Measurements from ENCODE around the gene PTPRE.

PTPRE gene

DNA sequence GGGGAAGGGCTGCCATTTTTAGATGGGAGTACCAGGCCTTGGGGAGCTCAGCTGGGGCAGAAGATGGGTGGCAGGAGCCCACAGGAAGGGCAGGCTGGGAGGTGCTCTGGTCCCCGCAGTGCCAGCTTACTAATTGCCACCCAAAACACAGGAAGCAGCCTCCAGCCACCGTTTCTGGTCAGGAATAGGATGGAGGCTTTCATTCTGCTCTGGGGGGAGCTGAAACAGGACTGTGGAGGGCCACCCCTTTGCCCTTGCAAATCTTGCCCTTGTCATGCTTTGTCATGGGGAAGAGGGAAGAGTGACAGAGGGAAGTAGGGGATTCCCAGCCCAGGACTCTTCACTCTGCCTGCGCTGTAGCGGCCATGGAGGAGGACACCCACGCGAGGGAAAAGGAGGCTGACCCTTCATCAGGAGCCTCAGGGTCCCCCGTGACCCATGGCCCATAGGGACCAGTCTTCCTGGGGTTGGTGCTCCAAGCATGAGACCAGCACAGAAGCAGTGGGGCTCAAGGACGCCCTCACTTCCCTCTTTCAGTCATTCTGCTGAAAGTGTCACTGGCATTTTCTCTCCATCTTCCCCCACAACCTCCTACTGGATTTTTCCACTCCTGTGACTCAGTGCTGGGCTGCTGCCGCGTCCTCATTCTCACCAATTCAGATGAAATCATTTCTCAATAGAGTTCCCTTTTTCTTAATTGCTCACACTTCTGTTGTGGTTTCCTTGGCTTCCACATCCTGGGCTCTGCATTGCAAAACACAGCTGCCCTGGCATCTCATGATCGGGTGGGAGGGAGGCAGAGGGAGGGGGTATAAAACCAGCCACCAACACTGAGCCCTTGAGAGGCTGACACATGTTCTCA is 157.4 kb downstream of the PTPRE start:
- no peak for DNase-seq

DNA sequence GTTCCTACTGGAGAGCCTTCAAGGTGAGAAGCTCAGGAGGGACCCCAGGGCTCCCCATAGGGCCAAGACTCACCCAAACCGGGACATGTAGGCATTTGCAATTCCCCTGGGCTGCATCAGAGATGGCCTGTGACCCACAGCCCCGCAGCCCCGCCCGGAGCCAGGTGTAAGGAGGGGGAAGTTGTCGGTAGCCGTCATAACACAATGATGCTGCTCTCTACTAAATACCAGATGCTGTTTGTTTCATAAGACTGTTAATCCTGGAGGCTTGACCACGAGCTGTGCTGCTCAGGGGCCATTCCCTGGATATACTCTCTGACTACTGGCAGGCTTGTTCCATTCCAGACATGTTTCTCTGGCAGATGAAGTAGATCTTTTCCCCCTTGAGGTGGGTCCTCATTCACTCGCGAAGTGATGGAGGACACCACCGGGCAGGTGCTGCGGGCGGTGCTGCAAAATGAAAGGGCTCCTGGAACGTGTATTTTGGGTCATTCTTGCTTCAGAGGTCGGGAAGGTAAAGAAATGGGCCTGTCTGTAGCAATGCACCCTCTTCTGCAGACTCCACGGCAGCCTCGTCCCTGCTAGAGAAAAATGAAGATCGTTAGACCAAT is 158.2 kb downstream of the PTPRE start:
- no peak for DNase-seq

DNA sequence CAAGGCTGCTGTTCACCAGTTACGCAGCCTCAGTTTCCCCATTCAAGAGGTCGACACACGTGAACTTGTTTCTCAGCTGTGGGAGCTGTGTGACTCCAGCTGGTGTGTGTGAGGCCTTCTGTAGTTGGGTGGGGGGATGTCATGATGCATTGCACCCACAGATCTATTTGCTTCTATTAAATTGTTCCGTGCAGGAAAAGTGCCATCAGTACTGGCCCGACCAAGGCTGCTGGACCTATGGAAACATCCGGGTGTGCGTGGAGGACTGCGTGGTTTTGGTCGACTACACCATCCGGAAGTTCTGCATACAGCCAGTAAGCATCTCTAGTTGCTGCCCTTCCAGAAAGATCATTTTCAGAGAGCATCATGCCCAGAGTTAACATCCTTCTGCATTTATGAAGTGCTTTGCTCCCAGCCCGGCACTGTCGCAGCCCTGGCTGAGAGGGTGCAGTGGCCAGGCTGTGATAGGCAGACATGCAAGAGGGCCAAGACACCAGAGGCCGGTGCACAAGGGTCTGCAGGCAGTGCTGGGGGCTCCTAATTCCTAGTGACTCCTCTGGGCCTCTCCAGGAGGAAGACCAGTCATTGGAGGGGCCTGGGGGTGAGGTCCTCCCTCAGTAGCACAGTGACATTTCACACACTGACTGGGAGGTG is 159.1 kb downstream of the PTPRE start:
- no peak for DNase-seq

DNA sequence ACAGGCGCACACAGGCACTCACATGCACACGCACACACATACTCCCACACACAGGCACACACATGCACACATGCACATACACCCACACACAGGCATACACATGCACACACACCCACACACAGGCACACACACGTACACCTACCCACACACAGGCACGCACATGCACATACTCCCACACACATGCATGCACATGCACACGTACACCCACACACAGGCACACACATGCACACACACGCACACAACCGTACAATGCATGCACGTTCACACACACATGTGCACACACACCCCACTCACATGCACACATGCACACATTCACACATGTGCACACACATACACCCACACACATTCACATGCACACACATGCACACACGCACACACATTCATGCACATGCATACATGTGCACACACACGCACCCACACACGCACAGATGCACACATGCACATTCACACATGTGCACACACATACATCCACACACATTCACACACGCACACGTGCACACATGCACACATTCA is 160.0 kb downstream of the PTPRE start:
- DNase-seq = no peak

DNA sequence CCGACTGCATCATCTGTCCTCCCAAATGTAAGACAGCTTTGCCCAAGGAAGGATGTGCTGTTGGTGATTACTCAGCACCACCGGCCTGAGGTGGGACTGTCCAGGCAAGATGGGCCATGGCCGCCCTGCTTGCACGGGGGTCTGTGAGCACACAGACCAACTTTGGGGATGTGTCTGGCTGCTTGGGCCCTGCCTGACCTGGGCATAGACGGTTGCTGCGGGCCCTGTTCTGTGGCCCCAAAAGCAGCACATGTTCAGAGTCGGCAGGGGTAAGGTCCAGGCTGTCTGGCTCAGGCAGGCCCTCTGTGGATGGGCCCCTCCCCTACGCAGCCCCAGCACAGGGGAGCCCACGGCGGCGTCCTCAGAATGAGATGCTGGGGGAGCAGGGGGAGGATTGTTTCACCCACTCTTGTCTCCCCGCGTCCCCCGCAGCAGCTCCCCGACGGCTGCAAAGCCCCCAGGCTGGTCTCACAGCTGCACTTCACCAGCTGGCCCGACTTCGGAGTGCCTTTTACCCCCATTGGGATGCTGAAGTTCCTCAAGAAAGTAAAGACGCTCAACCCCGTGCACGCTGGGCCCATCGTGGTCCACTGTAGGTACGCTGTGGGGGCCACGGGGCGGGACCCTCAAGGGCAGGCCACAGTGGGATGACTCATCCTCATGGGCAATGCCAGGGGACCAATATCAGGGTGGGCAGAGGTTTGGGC is 160.9 kb downstream of the PTPRE start:
- no peak for DNase-seq

DNA sequence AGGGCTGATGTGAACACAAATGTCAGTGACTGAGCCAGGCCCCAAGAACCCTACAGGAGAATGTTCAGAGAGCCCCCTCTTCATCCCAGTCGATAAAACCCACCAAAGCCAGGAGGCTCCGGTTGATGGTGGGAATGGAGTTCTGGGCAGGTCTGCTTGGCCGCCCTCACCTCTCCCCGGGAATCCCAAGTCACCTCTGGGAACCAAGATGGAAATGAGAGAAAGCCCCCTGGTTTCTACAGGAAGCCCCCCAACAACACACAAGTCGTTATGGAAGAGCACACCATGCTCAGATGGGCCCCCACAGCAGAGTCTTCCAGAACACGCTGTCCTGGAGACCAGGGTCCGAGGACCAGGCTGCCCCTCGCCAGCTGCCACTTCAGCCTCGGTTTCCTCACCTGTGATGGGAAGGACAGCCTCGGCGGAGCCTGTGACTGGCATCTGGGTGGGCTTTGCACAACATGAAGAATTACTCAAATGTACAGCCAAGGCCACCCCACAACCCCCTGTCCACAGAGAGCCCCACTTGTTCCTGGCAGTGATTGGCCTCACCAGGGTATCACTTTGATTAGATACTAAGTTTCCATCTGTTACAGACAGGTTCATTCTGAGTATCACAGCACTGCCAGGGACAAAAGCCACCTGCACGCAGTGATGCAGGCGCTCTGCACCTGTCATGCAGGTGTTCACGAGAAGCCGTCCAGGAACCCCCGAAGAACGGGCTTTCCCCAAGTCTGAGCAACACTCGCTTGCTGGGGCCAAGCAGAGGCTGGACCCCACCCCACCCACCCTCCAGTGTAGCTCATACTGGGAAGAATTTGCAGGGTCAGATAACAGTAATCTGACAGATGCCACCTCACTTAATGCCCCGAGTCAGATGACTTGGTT is 161.7 kb downstream of the PTPRE start:
- no peak for DNase-seq

DNA sequence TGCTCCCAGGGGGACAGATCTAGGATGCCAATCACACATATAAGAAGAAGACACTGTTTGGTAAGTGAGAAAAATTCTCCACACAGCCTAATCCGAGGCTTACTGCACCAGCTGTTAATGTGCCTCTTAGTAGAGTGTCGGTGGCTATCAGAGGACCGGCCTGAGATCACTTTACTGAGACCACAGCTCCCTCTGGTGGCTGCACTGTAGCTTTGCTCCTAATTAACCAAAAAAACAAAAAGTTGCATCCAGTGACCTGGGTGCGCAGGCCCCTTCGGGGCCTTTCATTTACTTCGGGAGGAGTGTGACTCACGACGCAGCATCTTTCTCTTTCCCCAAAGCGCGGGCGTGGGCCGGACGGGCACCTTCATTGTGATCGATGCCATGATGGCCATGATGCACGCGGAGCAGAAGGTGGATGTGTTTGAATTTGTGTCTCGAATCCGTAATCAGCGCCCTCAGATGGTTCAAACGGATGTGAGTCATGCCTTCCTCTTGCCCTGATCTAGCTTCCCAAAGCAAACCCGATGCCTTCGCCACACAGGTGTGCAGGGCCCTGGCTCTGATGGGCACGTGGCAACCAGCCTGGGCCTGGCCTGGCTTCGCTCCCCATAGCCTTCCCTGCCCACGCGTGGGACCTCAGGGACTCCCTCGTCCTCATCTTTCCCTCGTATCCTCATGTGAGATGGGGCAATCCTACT is 162.6 kb downstream of the PTPRE start:
- DNase-seq = peak; percentile 45

DNA sequence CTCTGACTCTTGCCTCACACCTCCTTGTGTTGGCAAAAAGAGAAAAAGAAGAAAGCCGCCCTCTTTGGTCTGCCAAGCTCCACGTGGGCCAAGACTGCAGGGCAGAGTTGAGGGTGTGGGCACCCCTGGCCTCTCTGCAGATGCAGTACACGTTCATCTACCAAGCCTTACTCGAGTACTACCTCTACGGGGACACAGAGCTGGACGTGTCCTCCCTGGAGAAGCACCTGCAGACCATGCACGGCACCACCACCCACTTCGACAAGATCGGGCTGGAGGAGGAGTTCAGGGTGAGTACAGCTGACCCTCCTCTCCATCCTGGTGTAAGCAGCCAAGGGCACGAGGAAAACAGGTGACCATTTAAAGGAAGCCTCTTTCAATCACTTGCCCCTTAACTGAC is 163.3 kb downstream of the PTPRE start:
- no peak for DNase-seq

DNA sequence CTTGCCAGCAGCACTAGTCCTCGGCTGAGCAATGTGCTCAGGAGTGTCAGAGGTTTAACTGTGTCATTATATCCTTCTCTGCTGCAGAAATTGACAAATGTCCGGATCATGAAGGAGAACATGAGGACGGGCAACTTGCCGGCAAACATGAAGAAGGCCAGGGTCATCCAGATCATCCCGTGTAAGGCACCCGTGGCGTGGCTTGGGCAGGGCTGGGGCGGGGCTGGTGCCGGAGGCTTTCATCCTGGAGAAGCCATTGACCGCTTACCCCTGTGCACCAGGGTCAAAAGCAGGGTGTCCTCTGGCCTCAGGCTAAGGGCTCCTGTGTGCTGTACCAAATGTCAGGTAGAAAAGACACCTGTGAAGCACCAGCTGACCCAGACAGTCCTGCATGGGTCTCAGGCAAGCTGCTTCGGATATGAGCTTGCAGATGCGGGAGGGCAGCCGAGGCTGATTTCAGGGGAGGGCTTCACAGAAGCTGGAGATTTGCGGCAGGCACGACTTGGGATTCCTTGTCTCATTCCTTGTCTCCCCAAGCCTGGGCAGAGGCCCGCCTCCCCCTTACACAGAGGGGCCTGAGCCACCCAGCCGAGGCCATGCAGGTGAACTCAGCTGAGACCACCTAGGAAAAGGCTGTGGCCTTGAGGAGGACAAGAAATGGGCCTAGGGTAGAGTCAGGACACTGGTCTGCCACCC is 164.0 kb downstream of the PTPRE start:
- no peak for DNase-seq

DNA sequence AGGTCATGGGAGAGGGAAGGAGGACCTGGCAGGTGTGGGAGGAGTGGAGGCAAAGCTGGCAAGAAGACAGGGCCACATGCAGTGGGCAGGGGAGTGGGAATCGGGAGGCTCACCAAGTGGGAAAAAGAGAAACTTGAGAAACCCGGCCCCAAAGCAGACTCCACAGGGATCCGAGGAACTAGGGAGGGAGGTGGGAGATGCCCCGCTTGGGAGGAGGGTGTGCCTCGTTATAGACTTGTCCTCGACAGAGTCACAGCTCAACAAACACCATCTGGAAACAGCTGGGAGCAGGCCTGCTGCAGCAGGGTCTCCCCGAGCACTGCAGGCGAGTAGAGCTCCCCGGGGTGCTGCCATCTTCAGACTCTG is 164.5 kb downstream of the PTPRE start:
- DNase-seq = no peak

DNA sequence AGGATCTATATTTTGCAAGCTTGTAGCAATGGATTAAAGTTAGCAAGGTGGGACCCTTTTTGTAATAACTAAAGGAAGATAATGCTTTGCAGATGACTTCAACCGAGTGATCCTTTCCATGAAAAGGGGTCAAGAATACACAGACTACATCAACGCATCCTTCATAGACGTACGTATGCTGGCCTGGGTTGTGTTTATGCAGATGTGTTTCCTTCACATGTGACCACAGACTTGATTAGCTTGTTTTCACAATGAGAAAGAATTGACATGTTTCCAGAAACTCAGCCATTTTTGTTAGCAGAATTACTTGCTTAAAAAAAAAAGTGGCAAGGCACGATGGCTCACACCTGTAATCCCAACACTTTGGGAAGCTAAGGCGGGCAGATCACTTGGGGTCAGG is 165.1 kb downstream of the PTPRE start:
- DNase-seq = no peak

DNA sequence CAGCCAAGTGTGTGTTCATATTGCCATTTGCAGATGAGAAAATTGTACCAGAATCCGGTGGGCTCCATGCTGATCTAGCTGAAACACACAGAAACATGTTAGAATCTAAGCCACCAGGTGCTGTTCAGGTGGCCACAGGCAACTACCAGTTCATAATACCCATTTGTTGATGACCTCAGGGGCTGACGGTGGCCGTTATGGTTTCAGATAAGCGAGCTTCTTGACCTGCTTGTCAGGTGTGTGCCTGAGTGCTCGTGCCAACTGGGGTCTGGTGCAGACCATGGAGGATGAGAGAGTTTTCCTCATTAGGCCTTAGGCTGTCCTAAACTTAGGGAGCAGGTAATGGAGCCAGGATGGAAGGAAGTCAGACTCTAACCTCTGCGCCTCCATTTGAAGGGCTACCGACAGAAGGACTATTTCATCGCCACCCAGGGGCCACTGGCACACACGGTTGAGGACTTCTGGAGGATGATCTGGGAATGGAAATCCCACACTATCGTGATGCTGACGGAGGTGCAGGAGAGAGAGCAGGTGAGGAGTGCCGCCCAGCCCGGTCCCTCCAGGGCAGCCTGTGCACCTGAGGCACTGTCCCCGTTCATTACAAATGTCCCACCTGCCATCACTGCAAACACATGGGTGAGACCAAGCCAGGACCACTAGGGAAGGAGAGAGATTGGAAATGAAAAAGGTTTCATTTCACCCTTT is 166.2 kb downstream of the PTPRE start:
- no peak for DNase-seq

DNA sequence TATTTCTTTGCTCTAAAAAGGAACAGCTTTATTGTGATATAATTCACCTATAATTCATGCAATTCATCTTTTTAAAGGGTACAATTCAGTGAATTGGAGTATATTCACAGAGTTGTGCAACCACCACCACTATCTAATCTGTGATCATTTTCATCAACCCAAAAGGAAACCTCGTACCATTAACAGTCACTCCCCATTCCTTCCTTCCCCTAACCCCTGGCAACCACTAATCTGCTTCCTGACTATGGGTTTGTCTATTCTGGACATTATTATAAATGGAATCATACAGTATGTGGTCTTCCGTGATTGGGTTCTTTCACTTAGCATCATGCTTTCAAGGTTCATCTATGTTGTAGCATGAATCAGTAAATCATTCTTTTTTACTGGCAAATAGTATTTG is 167.0 kb downstream of the PTPRE start:
- DNase-seq = no peak

DNA sequence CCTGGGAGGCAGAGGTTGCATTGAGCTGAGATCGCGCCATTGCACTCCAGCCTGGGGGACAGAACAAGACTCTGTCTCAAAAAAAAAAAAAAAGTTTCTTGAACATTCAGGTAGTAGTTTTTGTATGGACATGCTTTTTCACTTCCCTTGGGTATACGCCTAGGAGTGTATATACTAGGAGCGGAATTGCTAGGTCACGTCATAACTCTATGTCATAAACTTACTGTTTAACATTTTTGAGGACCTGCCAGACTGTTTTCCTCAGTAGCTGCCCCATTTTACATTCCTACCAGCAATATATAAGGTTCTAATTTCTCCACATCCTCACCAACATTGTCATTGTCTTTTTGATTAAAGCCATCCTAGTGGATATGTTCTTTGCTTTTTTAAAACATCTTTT is 167.7 kb downstream of the PTPRE start:
- DNase-seq = no peak

DNA sequence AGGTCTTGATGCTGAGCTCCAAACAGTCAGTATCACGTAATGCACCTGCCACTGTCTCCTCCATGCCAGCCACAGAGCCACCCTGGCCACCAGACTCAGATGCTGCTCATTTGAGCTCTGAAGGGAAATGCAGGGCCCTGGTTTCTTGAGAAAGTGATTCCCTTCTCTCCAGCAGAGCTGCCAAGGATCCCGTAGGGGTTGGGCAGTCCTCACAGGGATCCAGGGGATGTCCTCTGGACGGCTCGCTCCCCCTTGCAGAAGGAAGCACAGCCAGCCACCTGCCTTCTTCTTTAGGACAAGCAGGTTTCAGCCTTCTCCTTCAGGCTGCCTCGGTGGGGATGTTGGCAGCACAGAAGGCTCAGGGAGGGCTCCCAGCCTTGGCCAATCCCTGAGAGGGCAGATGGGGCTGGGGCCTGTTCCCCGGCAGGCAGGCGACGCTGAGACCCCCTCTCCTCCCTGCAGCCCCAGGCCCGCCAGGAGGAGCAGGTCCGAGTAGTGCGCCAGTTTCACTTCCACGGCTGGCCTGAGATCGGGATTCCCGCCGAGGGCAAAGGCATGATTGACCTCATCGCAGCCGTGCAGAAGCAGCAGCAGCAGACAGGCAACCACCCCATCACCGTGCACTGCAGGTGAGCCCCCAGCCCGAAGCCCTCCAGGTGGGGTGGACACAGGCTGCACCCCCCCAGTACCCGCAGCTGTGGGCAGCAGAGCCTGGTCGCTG is 170.4 kb downstream of the PTPRE start:
- DNase-seq = no peak

DNA sequence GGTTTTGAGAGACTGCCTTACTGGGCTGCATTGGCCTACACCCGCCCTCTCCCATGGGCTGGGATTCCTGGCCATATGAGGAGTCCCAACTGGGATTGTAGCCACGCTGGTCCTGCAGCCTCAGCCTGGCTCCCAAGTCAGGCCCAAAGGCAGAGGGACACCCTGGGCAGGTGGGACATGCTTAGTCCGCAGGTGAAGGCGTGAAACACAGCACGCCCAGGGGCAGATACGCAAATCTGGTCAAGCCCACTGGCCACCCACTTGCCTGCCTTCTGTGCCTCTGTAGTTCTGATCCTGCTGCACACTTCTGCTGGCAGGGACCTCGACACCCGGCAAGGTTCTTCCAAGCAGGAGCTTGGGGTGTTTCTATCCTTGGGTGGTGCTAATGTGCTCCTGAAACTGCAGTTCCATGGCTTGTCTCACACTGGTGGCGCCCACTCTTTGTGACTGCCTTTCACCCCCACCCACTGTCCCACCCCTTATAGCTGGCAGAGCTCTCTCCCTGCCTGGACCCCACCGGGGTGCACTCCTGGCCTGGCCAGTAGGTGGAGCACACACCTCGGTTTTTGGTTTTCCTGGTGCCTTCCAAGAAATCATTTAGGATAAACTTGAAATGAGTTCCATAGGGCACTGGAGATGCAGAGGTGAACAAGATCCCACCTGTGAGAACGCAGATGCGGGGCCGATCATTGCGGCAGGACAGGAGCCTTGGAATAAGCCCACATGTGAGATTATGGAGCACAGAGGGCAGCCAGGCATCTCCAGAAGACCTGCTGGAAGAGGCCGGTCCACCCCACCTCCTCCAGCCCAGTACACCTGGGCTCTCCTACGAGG is 171.4 kb downstream of the PTPRE start:
- no peak for DNase-seq

DNA sequence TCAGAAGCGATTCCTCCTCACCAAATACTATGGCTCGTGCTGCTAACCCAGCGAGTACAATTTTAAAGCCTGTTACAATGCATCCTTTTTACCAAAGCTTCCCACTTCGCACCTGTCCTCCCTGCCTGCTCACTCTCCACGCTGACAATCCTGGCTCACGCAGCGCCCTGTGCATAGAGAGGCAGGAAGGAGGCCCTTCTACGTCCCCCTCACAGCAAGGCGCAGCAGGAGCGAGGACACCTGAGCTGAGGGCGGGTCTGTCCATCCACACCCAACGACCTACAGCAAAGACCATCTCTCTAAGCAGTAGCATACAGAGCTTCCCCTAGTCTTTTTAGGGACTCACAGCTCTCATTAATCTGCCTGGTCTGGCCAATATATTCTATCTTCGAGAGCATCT is 173.3 kb downstream of the PTPRE start:
- no peak for DNase-seq

DNA sequence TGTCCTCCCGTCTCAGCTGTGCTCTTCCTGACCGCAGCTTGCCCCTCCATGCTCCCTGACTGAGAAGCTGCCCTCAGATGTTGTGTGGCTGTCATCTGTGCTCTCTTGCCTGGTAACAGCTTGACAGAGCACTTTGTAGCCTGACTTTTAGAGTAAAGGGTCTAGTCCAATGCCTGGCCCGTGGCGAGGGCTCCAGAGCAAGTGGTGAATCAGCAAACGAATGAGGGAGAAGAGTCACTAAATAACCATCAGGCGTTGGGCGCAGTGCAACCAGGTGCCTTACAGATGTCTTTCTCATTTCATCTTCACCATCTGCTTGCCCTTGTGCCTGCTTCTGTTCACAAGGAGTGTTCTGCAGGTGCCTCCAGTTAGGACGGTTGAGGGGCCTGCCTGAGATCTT is 173.7 kb downstream of the PTPRE start:
- DNase-seq = no peak

DNA sequence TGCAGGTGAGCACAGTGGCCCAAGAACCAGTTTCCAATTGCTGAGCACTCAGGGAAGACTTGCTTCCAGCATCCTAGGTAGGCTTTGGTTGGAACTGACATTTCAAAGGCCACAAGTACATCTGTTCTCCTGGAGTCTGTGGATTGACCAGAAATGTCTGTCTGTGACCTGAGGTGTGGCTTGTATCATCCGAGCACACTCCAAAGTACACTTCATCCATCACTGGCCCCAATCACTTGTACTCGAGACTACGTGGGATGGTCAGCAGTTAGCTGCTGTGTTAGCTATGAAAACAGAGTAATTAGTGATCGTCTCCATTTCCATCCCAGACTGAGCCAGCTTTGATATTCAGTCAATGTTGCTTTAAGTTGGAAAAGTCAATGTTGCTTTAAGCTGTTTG is 174.3 kb downstream of the PTPRE start:
- no peak for DNase-seq

Measured in NCI-H1105 (cell line).